GM12878 (cell line): ENCODE data around the gene SCTR. TPM values are rescaled to one million over a fixed set of nuclear protein-coding genes. Genes with fewer than 3 reads are reported as not detected.

Source experiments
- ATAC-seq: fragments of 200-7000 bp; cut with Tn5 transposase; 3 replicates; pipeline ENCODE4 v1.9.1; 2020; ENCODE audit warnings: mild to moderate bottlenecking, moderate library complexity
- BruUV-seq: library from RNA; stranded (reverse); fragments of 400-500 nt; replicated peaks from 2 replicates; lab custom pipeline; 2021; lab: Mats Ljungman, UMichigan
- CTCF ChIA-PET: fragments of 300-600 bp; sonication (Branson Sonifier 250); formaldehyde crosslinking; extraction: SDS; loops from one replicate; lab custom pipeline; 2021; ENCODE audit warnings: inconsistent platforms; lab: Yijun Ruan, JAX
- POLR2A ChIA-PET: fragments of 350-600 bp; formaldehyde crosslinking; extraction: SDS; loops from one replicate; lab custom pipeline; 2021; ENCODE audit warnings: inconsistent platforms; lab: Charles Lee
- RAD21 ChIA-PET: fragments of 300-600 bp; sonication (Branson Sonifier 250); formaldehyde crosslinking; loops from one replicate; lab custom pipeline; 2023; ENCODE audit warnings: antibody characterized with exemption; ENCODE audit not compliant: unreplicated experiment; lab: Charles Lee
- SMC1A ChIA-PET: fragments of 300-600 bp; sonication (Branson Sonifier 250); formaldehyde crosslinking; loops from one replicate; lab custom pipeline; 2023; ENCODE audit not compliant: unreplicated experiment, uncharacterized antibody; lab: Charles Lee
- DNase-seq: peaks from one replicate; pipeline ENCODE4 v3.0.0-alpha.2; 2011; ENCODE audit warnings: low read depth, low spot score
- FAIRE-seq: peaks from 3 replicates; lab custom pipeline; 2011; peaks lifted over from hg19 to GRCh38; lab: Jason Lieb, UNC
- H2AFZ ChIP-seq: 2 replicates; pipeline ENCODE4 v1.6.0; 2011; ENCODE audit warnings: low read depth, low read length, control low read depth; ENCODE audit not compliant: control insufficient read depth
- H3K27ac ChIP-seq: 2 replicates; pipeline ENCODE4 v1.5.1; 2011; ENCODE audit warnings: control low read depth; ENCODE audit not compliant: control insufficient read depth, insufficient read depth
- H3K27me3 ChIP-seq, 2 experiments: replicated peaks in 1 of 2; 2 replicates each; pipeline versions ENCODE4 v1.6.0 to v1.6.1; 2011; ENCODE audit warnings: low read length in 1 of 2; ENCODE audit not compliant: control insufficient read depth in 2 of 2, insufficient read depth in 2 of 2
- H3K36me3 ChIP-seq, 2 experiments: 2 replicates each; pipeline ENCODE4 v1.5.1; 2011; ENCODE audit warnings: low read length in 1 of 2; ENCODE audit not compliant: control insufficient read depth in 2 of 2, insufficient read depth in 2 of 2
- H3K4me1 ChIP-seq: 2 replicates; pipeline ENCODE4 v1.6.1; 2011; ENCODE audit warnings: mild to moderate bottlenecking, low read length, moderate library complexity, mixed read lengths; ENCODE audit not compliant: control insufficient read depth, insufficient read depth
- H3K4me2 ChIP-seq: 2 replicates; pipeline ENCODE4 v1.6.0; 2011; ENCODE audit warnings: control low read depth; ENCODE audit not compliant: control insufficient read depth, insufficient read depth
- H3K4me3 ChIP-seq: fragments of 200-600 bp; sonication (generic); 2 replicates; pipeline ENCODE4 v1.5.1; 2016
- H3K79me2 ChIP-seq: 2 replicates; pipeline ENCODE4 v1.6.0; 2011; ENCODE audit warnings: low read length; ENCODE audit not compliant: control insufficient read depth, insufficient read depth
- H3K9ac ChIP-seq: 2 replicates; pipeline ENCODE4 v1.8.0; 2011; ENCODE audit warnings: low read length, control low read depth, mixed read lengths; ENCODE audit not compliant: control insufficient read depth, insufficient read depth
- H3K9me3 ChIP-seq: replicated peaks from 3 replicates; pipeline ENCODE4 v1.5.1; 2011; ENCODE audit warnings: mild to moderate bottlenecking, low read length; ENCODE audit not compliant: control insufficient read depth, insufficient read depth
- H4K20me1 ChIP-seq: 2 replicates; pipeline ENCODE4 v1.6.0; 2011; ENCODE audit not compliant: control insufficient read depth, insufficient read depth
- BRCA1 ChIP-seq: IDR thresholded peaks from 2 replicates; pipeline ENCODE4 v1.6.1; 2011; ENCODE audit warnings: low read depth, low read length, improper control_type of control experiment
- CHD2 ChIP-seq: IDR thresholded peaks from 2 replicates; pipeline ENCODE4 v1.6.1; 2011; ENCODE audit warnings: low read depth, low read length, improper control_type of control experiment, borderline replicate concordance
- E4F1 ChIP-seq: fragments of 450-650 bp; IDR thresholded peaks from 2 replicates; pipeline ENCODE4 v1.6.1; 2018; ENCODE audit warnings: borderline replicate concordance, mild to moderate bottlenecking; ENCODE audit not compliant: partially characterized antibody
- GATAD2B ChIP-seq: fragments of 450-650 bp; conservative IDR thresholded peaks from 2 replicates; pipeline ENCODE4 v1.6.1; 2017; ENCODE audit warnings: low read depth, mild to moderate bottlenecking, moderate library complexity
- HCFC1 ChIP-seq: fragments of 150-350 bp; IDR thresholded peaks from 2 replicates; pipeline ENCODE4 v1.6.1; 2014; ENCODE audit warnings: low read length
- IKZF1 ChIP-seq: fragments of 450-650 bp; conservative IDR thresholded peaks from 2 replicates; pipeline ENCODE4 v1.6.1; 2017; ENCODE audit warnings: antibody characterized with exemption, mild to moderate bottlenecking
- LARP7 ChIP-seq: fragments of 450-650 bp; IDR thresholded peaks from 2 replicates; pipeline ENCODE4 v1.6.1; 2017; ENCODE audit warnings: mild to moderate bottlenecking
- POLR2A ChIP-seq: IDR thresholded peaks from 2 replicates; pipeline ENCODE4 v1.6.1; 2011; ENCODE audit warnings: low read depth, mild to moderate bottlenecking, low read length
- RCOR1 ChIP-seq: conservative IDR thresholded peaks from 2 replicates; pipeline ENCODE4 v1.6.1; 2012; ENCODE audit warnings: low read depth, low read length, improper control_type of control experiment
- SMARCA5 ChIP-seq: fragments of 450-650 bp; IDR thresholded peaks from 2 replicates; pipeline ENCODE4 v1.6.1; 2017; ENCODE audit warnings: mild to moderate bottlenecking
- SPI1 ChIP-seq: IDR thresholded peaks from 2 replicates; pipeline ENCODE4 v1.6.1; 2011; ENCODE audit warnings: low read depth, mild to moderate bottlenecking, low read length, moderate library complexity, borderline replicate concordance; ENCODE audit not compliant: insufficient read depth
- USF1 ChIP-seq: IDR thresholded peaks from 2 replicates; pipeline ENCODE4 v1.6.1; 2011; ENCODE audit warnings: borderline replicate concordance, low read depth, mild to moderate bottlenecking, moderate library complexity, mixed read lengths, low read length; ENCODE audit not compliant: insufficient read depth; ENCODE audit errors: extremely low read length
- in situ Hi-C: fragments of 300-500 bp; cut with MboI; formaldehyde crosslinking; loops from 9 replicates; pipeline ENCODE4 v1.14.3; 2018; ENCODE audit warnings: mixed read lengths
- intact Hi-C: fragments of 100-400 bp; cut with micrococcal nuclease; formaldehyde crosslinking; loops from one replicate; pipeline ENCODE4 v1.14.2; 2022; ENCODE audit not compliant: unreplicated experiment
- polyA plus RNA-seq, 11 experiments: library from polyadenylated mRNA; depleted of rRNA in 4 of 11; unstranded in 6 of 11; stranded (reverse) in 5 of 11; fragments of >200 nt; fragmentation: Nextera tagmentation in 4 of 11; fragmentation: Illumina TruSeq in 1 of 11; extraction: Ambion mirVana in 4 of 11; extraction: Trizol in 1 of 11; gene quantifications; 1 replicate in 1 of 11; 2 replicates in 10 of 11; pipeline versions ENCODE4 v1.2.1 to v1.2.3, GENCODE V29; 2011 to 2016; ENCODE audit warnings: inconsistent platforms in 2 of 11, missing spikeins in 2 of 11, low read depth in 1 of 11
- total RNA-seq, 4 experiments: library from RNA; depleted of rRNA in 3 of 4; stranded (reverse); fragments of >200 nt in 3 of 4; fragmentation: Illumina TruSeq in 1 of 4; extraction: Trizol in 1 of 4; gene quantifications; 2 replicates each; pipeline versions ENCODE4 v1.2.1 to v1.2.3, GENCODE V29; 2013 to 2021

SCTR gene
- total and polyA plus RNA-seq, 10 of the 15 experiments (the other 5 are each of a cell fraction or from before 2014, with no cell fraction given) = 0.26 TPM; not detected in 9

DNA sequence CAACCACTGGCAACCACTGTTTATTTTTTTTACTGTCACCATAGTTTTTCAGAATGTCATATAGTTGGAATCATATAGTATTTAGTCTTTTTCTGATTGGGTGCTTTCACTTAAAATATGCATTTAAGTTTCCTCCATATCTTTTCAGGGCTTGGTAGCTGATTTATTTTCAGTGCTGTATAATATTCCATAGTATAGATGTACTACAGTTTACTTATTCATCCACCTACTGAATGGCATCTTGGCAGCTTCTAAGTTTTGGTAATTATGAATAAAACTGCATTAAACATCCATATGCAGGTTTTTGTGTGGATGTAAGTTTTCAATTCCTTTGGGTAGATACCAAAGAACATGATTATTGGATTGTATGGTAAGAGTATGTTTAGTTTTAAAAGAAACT, 43.0 kb upstream of the SCTR start:
- H3K4me2 ChIP-seq = no peak overlapping the region
- DNase-seq (no peak), FAIRE-seq (no peak), ATAC-seq (no peak)
- H4K20me1 ChIP-seq = no peaks in the 10 kb centered on the region
- ChIA-PET POLR2A (no interaction called here), RAD21 (no interaction called here), SMC1A (no interaction called here), CTCF (interaction anchor here (2.1 kb wide), 1 partner anchor 50 kb away, joined by 6 read pairs; no protein-coding TSS in a partner anchor)
- no peak overlapping the region for H3K9ac ChIP-seq
- H3K27me3 ChIP-seq = peaks cover 0 to 8% of the 10 kb centered on the region in 2 experiments; a peak in 2 of 4 replicates
- H3K4me1 ChIP-seq = no peaks in the 10 kb centered on the region
- no TSS peak for BruUV-seq
- H3K36me3 ChIP-seq = no peaks in the 10 kb centered on the region
- no peak overlapping the region for H2AFZ ChIP-seq
- in situ Hi-C loops = no loop called here
- H3K9me3 ChIP-seq = no peaks in the 10 kb centered on the region; the same call in 1 of the 3 replicates
- no peak overlapping the region for H3K4me3 ChIP-seq
- intact Hi-C loops = no loop called here
- no peak for TF ChIP-seq E4F1
- no peak for TF ChIP-seq POLR2A
- TF ChIP-seq RCOR1 = no peak
- no peak for TF ChIP-seq USF1
- no peak for TF ChIP-seq HCFC1
- no peak for TF ChIP-seq SMARCA5
- no peak for TF ChIP-seq SPI1
- TF ChIP-seq IKZF1 = no peak
- no peak for TF ChIP-seq BRCA1
- no peak for TF ChIP-seq CHD2
- TF ChIP-seq GATAD2B = no peak
- TF ChIP-seq LARP7 = no peak
- H3K27ac ChIP-seq = no peak overlapping the region
- H3K79me2 ChIP-seq = no peaks in the 10 kb centered on the region
